ENCODE results near the gene SMOC1.

The SMOC1 gene

DNA sequence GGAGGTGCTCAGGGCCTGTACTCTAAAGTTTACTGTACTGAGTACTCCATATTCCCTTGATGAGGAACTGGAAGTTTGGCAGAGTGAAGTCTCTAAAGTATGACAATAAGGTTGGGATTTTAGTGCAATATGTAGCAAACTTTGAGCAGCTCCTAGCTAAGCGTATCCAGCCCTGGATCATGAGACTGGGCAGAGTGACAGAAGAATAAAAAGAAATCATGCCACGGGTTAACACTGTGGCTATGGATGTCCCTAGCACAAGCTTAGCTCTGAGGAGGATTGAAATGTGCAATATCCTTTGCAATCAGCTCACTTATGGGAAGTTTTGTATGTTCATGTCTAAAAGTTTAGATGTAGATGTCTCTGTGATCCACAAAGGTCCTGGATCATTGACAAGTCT lies 114.1 kb downstream of the SMOC1 start:
- Histone ChIP-seq H3K79me2 (ENCODE audit: insufficient read depth, low read depth) (no peaks in the 10 kb centered on the region), H3K4me1 (ENCODE audit: low read depth, poor library complexity, severe bottlenecking) (no peaks in the 10 kb centered on the region)
- TF ChIP-seq CTCF (conservative IDR thresholded peaks at IDR 0.05; ENCODE audit: low read depth, low read length) = no peak

GRCh38 chr14:69994002-69994401 lies 114.8 kb downstream of the SMOC1 start:
- H3K4me3 ChIP-seq (IDR thresholded peaks at IDR 0.05; ENCODE audit: insufficient read depth, low read depth, low read length) = no peak overlapping the region
- H3K27me3 ChIP-seq (ENCODE audit: insufficient read depth, low read depth) = no peaks in the 10 kb centered on the region
- H3K27ac ChIP-seq = no peak overlapping the region
- H3K36me3 ChIP-seq (ENCODE audit: insufficient read depth) = no peaks in the 10 kb centered on the region
- H2AFZ ChIP-seq (ENCODE audit: low read depth) = no peak overlapping the region
- H3K9ac ChIP-seq = no peak overlapping the region
- TF ChIP-seq CTCF (conservative IDR thresholded peaks at IDR 0.05; ENCODE audit: low read depth, low read length) = no peak
- no peak overlapping the region for H3K4me2 ChIP-seq
- no peaks in the 10 kb centered on the region for H3K4me1 ChIP-seq (ENCODE audit: low read depth, poor library complexity, severe bottlenecking)
- H4K20me1 ChIP-seq (ENCODE audit: insufficient read depth) = no peaks in the 10 kb centered on the region
- no peaks in the 10 kb centered on the region for H3K79me2 ChIP-seq (ENCODE audit: insufficient read depth, low read depth)

More for the DNA sequence above, 114.1 kb downstream of the SMOC1 start:
- Histone ChIP-seq H4K20me1 (ENCODE audit: insufficient read depth) (no peaks in the 10 kb centered on the region), H3K4me3 (IDR thresholded peaks at IDR 0.05; ENCODE audit: insufficient read depth, low read depth, low read length) (no peak overlapping the region), H3K4me2 (no peak overlapping the region), H3K27me3 (ENCODE audit: insufficient read depth, low read depth) (no peaks in the 10 kb centered on the region), H3K36me3 (ENCODE audit: insufficient read depth) (no peaks in the 10 kb centered on the region), H3K27ac (no peak overlapping the region), H3K9ac (no peak overlapping the region), H2AFZ (ENCODE audit: low read depth) (no peak overlapping the region)

GRCh38 chr14:69996216-69996615 lies 117.0 kb downstream of the SMOC1 start:
- Histone ChIP-seq H3K79me2 (ENCODE audit: insufficient read depth, low read depth) (no peaks in the 10 kb centered on the region), H4K20me1 (ENCODE audit: insufficient read depth) (no peaks in the 10 kb centered on the region), H3K4me1 (ENCODE audit: low read depth, poor library complexity, severe bottlenecking) (no peaks in the 10 kb centered on the region), H3K9ac (no peak overlapping the region), H3K4me2 (no peak overlapping the region), H3K27me3 (ENCODE audit: insufficient read depth, low read depth) (no peaks in the 10 kb centered on the region), H3K36me3 (ENCODE audit: insufficient read depth) (no peaks in the 10 kb centered on the region), H2AFZ (ENCODE audit: low read depth) (no peak overlapping the region), H3K27ac (no peak overlapping the region), H3K4me3 (IDR thresholded peaks at IDR 0.05; ENCODE audit: insufficient read depth, low read depth, low read length) (no peak overlapping the region)
- TF ChIP-seq CTCF (conservative IDR thresholded peaks at IDR 0.05; ENCODE audit: low read depth, low read length) = no peak

GRCh38 chr14:69997849-69998248 lies 118.6 kb downstream of the SMOC1 start:
- H3K27me3 ChIP-seq (ENCODE audit: insufficient read depth, low read depth) = no peaks in the 10 kb centered on the region
- no peak overlapping the region for H2AFZ ChIP-seq (ENCODE audit: low read depth)
- H3K9ac ChIP-seq = no peak overlapping the region
- H3K27ac ChIP-seq = no peak overlapping the region
- no peak overlapping the region for H3K4me2 ChIP-seq
- no peaks in the 10 kb centered on the region for H3K79me2 ChIP-seq (ENCODE audit: insufficient read depth, low read depth)
- no peak for TF ChIP-seq CTCF (conservative IDR thresholded peaks at IDR 0.05; ENCODE audit: low read depth, low read length)
- no peaks in the 10 kb centered on the region for H3K36me3 ChIP-seq (ENCODE audit: insufficient read depth)
- no peaks in the 10 kb centered on the region for H3K4me1 ChIP-seq (ENCODE audit: low read depth, poor library complexity, severe bottlenecking)
- H4K20me1 ChIP-seq (ENCODE audit: insufficient read depth) = no peaks in the 10 kb centered on the region
- no peak overlapping the region for H3K4me3 ChIP-seq (IDR thresholded peaks at IDR 0.05; ENCODE audit: insufficient read depth, low read depth, low read length)
